GM18511 (cell line): ENCODE results near the gene CHSY1.

Experiments used
- ATAC-seq: cut with Tn5 transposase; IDR thresholded peaks from one replicate; pipeline ENCODE4 v1.9.1; 2021; ENCODE audit warnings: mild to moderate bottlenecking, moderate library complexity; ENCODE audit not compliant: unreplicated experiment

Gene CHSY1

GRCh38 chr15:101213147-101213546, 38.7 kb downstream of the CHSY1 start:
- no peak for ATAC-seq

GRCh38 chr15:101211897-101212296, 40.0 kb downstream of the CHSY1 start:
- no peak for ATAC-seq

GRCh38 chr15:101210466-101210865, 41.4 kb downstream of the CHSY1 start:
- no peak for ATAC-seq

GRCh38 chr15:101210058-101210457, 41.8 kb downstream of the CHSY1 start:
- ATAC-seq, result no peak

- ATAC-seq, result no peak
Observed at GRCh38 chr15:101209285-101209845, 42.5 kb downstream of the CHSY1 start.

GRCh38 chr15:101207867-101208288, 44.0 kb downstream of the CHSY1 start:
- no peak for ATAC-seq

GRCh38 chr15:101206176-101206591, 45.7 kb downstream of the CHSY1 start:
- no peak for ATAC-seq

GRCh38 chr15:101204739-101205535, 46.9 kb downstream of the CHSY1 start:
- no peak for ATAC-seq

- no peak for ATAC-seq
Observed at GRCh38 chr15:101203607-101204189, 48.1 kb downstream of the CHSY1 start.

- ATAC-seq, result no peak
Observed at GRCh38 chr15:101203029-101203573, 48.7 kb downstream of the CHSY1 start.

- ATAC-seq, result no peak
Observed at GRCh38 chr15:101201411-101202174, 50.3 kb downstream of the CHSY1 start.

GRCh38 chr15:101200181-101200580, 51.7 kb downstream of the CHSY1 start:
- no peak for ATAC-seq

GRCh38 chr15:101198800-101199199, 53.0 kb downstream of the CHSY1 start:
- no peak for ATAC-seq

GRCh38 chr15:101198031-101198575, 53.7 kb downstream of the CHSY1 start:
- no peak for ATAC-seq

- no peak for ATAC-seq
Observed at GRCh38 chr15:101194546-101195125, 57.2 kb downstream of the CHSY1 start.

- ATAC-seq, result no peak
Observed at GRCh38 chr15:101193806-101194545, 57.9 kb downstream of the CHSY1 start.

- ATAC-seq, result no peak
Observed at GRCh38 chr15:101193120-101193644, 58.7 kb downstream of the CHSY1 start.

GRCh38 chr15:101192081-101192480, 59.8 kb downstream of the CHSY1 start:
- no peak for ATAC-seq

GRCh38 chr15:101191242-101191641, 60.6 kb downstream of the CHSY1 start:
- ATAC-seq, result no peak
